ENCODE results near the gene ASB3.

The ASB3 gene

DNA sequence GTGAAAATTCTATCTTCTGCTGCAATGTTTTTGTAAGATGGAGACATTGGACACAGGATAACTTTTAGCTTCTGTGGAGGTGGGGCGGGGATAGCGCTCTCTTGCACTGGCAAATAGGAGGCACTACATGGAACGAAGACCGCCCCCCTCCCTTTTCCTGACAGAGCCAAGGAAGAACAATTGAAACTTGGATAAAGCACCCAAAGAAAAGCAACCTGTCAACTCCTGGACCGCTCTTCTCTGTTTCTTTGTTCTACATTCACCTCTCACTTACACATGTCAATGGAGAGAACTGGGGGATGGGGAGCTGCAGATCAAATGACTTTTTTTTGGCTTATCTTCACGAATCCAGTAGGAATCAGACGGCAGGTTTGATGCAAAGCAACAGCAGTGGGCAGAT is 145.5 kb downstream of the ASB3 start:
- H2BK15ac ChIP-seq (ENCODE audit: low read depth, poor library complexity, severe bottlenecking) = no peak overlapping the region
- no peak overlapping the region for H3K18ac ChIP-seq (ENCODE audit: low read depth in 1 of 2, low read length in 2 of 2)
- no peaks in the 10 kb centered on the region for H3K79me1 ChIP-seq (replicated peaks; ENCODE audit: low read length, poor library complexity, severe bottlenecking)
- no peaks in the 10 kb centered on the region for H3K27me3 ChIP-seq (ENCODE audit: control insufficient read depth in 1 of 2, insufficient read depth in 1 of 2, low read length in 2 of 2)
- no peak overlapping the region for H3K4ac ChIP-seq (ENCODE audit: low read depth in 1 of 2, low read length in 2 of 2)
- H2BK5ac ChIP-seq (ENCODE audit: low read depth, low read length, poor library complexity, severe bottlenecking) = no peak overlapping the region
- H4K91ac ChIP-seq (ENCODE audit: low read length) = no peak overlapping the region
- H2AK5ac ChIP-seq (ENCODE audit: low read length, severe bottlenecking) = no peak overlapping the region
- H3K23ac ChIP-seq (ENCODE audit: low read length in 2 of 2) = no peak overlapping the region
- no peaks in the 10 kb centered on the region for H3K4me1 ChIP-seq (ENCODE audit: control insufficient read depth, insufficient read depth, low read depth, low read length)
- H4K8ac ChIP-seq (ENCODE audit: low read length) = no peak overlapping the region
- H3K4me2 ChIP-seq (ENCODE audit: low read length, poor library complexity, severe bottlenecking) = no peak overlapping the region
- no peaks in the 10 kb centered on the region for H3K36me3 ChIP-seq (ENCODE audit: control insufficient read depth in 1 of 2, insufficient read depth in 2 of 2, low read depth in 1 of 2, low read length in 2 of 2)
- no peak for DNase-seq
- H2AFZ ChIP-seq (ENCODE audit: low read depth, low read length) = no peak overlapping the region
- 77% methylated on average over 7 of the region's 7 CpGs for WGBS
- H3K14ac ChIP-seq (ENCODE audit: low read length in 2 of 2) = no peak overlapping the region
- no peak overlapping the region for H2BK12ac ChIP-seq (ENCODE audit: low read length in 2 of 2)
- no peaks in the 10 kb centered on the region for H3K9me3 ChIP-seq (ENCODE audit: control insufficient read depth, low read length)
- H3K27ac ChIP-seq (ENCODE audit: low read length, poor library complexity, severe bottlenecking) = no peak overlapping the region
- H3K9ac ChIP-seq (ENCODE audit: low read length) = no peak overlapping the region
- H3K4me3 ChIP-seq (ENCODE audit: insufficient read depth in 1 of 2, low read depth in 1 of 2, low read length in 2 of 2) = no peak overlapping the region
- H2BK120ac ChIP-seq (ENCODE audit: low read depth, low read length) = no peak overlapping the region

DNA sequence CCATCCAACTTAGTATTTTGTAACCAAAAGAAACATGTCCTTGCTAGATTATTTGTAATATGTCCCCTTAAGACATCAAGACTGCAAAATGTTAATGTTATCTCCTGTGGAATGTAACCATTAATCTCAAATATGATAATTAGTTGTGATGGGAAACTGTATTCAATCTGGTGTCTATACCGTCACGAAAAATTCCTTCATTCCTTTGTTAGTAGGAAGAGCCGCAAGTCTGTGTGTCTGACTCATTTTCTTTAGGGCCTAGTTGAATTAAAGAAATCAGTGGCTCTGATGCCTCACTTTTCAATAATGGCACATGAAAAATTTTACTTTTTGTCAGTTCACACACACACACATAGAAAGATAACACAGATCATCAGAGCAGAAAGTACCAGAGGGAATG is 146.3 kb downstream of the ASB3 start:
- no peak overlapping the region for H3K27ac ChIP-seq (ENCODE audit: low read length, poor library complexity, severe bottlenecking)
- WGBS = 93% methylated on average over 3 of the region's 3 CpGs
- no peaks in the 10 kb centered on the region for H3K4me1 ChIP-seq (ENCODE audit: control insufficient read depth, insufficient read depth, low read depth, low read length)
- no peak overlapping the region for H2BK12ac ChIP-seq (ENCODE audit: low read length in 2 of 2)
- H3K36me3 ChIP-seq (ENCODE audit: control insufficient read depth in 1 of 2, insufficient read depth in 2 of 2, low read depth in 1 of 2, low read length in 2 of 2) = no peaks in the 10 kb centered on the region
- no peak overlapping the region for H2BK5ac ChIP-seq (ENCODE audit: low read depth, low read length, poor library complexity, severe bottlenecking)
- H3K23ac ChIP-seq (ENCODE audit: low read length in 2 of 2) = no peak overlapping the region
- no peak overlapping the region for H2BK120ac ChIP-seq (ENCODE audit: low read depth, low read length)
- H3K9ac ChIP-seq (ENCODE audit: low read length) = no peak overlapping the region
- no peak overlapping the region for H4K91ac ChIP-seq (ENCODE audit: low read length)
- H3K4me2 ChIP-seq (ENCODE audit: low read length, poor library complexity, severe bottlenecking) = no peak overlapping the region
- DNase-seq = no peak
- H4K8ac ChIP-seq (ENCODE audit: low read length) = no peak overlapping the region
- no peak overlapping the region for H3K4me3 ChIP-seq (ENCODE audit: insufficient read depth in 1 of 2, low read depth in 1 of 2, low read length in 2 of 2)
- H3K14ac ChIP-seq (ENCODE audit: low read length in 2 of 2) = no peak overlapping the region
- H2BK15ac ChIP-seq (ENCODE audit: low read depth, poor library complexity, severe bottlenecking) = no peak overlapping the region
- no peaks in the 10 kb centered on the region for H3K27me3 ChIP-seq (ENCODE audit: control insufficient read depth in 1 of 2, insufficient read depth in 1 of 2, low read length in 2 of 2)
- H3K18ac ChIP-seq (ENCODE audit: low read depth in 1 of 2, low read length in 2 of 2) = no peak overlapping the region
- H2AK5ac ChIP-seq (ENCODE audit: low read length, severe bottlenecking) = no peak overlapping the region
- no peak overlapping the region for H3K4ac ChIP-seq (ENCODE audit: low read depth in 1 of 2, low read length in 2 of 2)
- no peaks in the 10 kb centered on the region for H3K79me1 ChIP-seq (replicated peaks; ENCODE audit: low read length, poor library complexity, severe bottlenecking)
- no peaks in the 10 kb centered on the region for H3K9me3 ChIP-seq (ENCODE audit: control insufficient read depth, low read length)
- H2AFZ ChIP-seq (ENCODE audit: low read depth, low read length) = no peak overlapping the region

DNA sequence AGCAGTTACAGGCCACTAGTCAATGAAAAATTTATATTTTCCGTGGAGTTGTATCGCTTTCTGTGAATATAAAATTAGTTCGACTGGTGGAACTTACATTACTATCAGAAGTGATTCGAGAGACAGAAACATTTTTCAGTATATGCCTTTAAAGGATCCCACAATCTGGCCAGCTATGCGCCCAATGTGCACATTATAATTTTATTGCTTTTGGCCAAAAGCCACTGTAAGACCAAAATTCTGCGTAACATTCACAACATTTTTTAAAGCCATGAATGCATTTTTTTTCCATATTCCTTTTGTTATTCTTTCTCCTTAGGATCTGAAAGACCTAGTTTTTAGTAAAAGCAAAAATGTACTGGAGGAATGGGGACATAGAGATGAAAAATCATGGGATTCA is 150.2 kb downstream of the ASB3 start:
- Histone ChIP-seq H4K91ac (ENCODE audit: low read length) (no peak overlapping the region), H2BK15ac (ENCODE audit: low read depth, poor library complexity, severe bottlenecking) (no peak overlapping the region), H2BK120ac (ENCODE audit: low read depth, low read length) (no peak overlapping the region), H4K8ac (ENCODE audit: low read length) (no peak overlapping the region), H3K23ac (ENCODE audit: low read length in 2 of 2) (no peak overlapping the region), H2BK12ac (ENCODE audit: low read length in 2 of 2) (no peak overlapping the region), H3K18ac (ENCODE audit: low read depth in 1 of 2, low read length in 2 of 2) (no peak overlapping the region), H3K9me3 (ENCODE audit: control insufficient read depth, low read length) (no peaks in the 10 kb centered on the region), H2AK5ac (ENCODE audit: low read length, severe bottlenecking) (no peak overlapping the region), H3K27me3 (ENCODE audit: control insufficient read depth in 1 of 2, insufficient read depth in 1 of 2, low read length in 2 of 2) (no peaks in the 10 kb centered on the region), H3K4ac (ENCODE audit: low read depth in 1 of 2, low read length in 2 of 2) (no peak overlapping the region), H3K27ac (ENCODE audit: low read length, poor library complexity, severe bottlenecking) (no peak overlapping the region), H3K14ac (ENCODE audit: low read length in 2 of 2) (no peak overlapping the region), H3K36me3 (ENCODE audit: control insufficient read depth in 1 of 2, insufficient read depth in 2 of 2, low read depth in 1 of 2, low read length in 2 of 2) (no peaks in the 10 kb centered on the region), H3K4me3 (ENCODE audit: insufficient read depth in 1 of 2, low read depth in 1 of 2, low read length in 2 of 2) (no peak overlapping the region), H2AFZ (ENCODE audit: low read depth, low read length) (no peak overlapping the region), H3K4me1 (ENCODE audit: control insufficient read depth, insufficient read depth, low read depth, low read length) (peaks cover 2% of the 10 kb centered on the region), H3K4me2 (ENCODE audit: low read length, poor library complexity, severe bottlenecking) (no peak overlapping the region), H3K9ac (ENCODE audit: low read length) (no peak overlapping the region), H3K79me1 (replicated peaks; ENCODE audit: low read length, poor library complexity, severe bottlenecking) (no peaks in the 10 kb centered on the region), H2BK5ac (ENCODE audit: low read depth, low read length, poor library complexity, severe bottlenecking) (no peak overlapping the region)
- no peak for DNase-seq
- WGBS = 94% methylated on average over 5 of the region's 6 CpGs

DNA sequence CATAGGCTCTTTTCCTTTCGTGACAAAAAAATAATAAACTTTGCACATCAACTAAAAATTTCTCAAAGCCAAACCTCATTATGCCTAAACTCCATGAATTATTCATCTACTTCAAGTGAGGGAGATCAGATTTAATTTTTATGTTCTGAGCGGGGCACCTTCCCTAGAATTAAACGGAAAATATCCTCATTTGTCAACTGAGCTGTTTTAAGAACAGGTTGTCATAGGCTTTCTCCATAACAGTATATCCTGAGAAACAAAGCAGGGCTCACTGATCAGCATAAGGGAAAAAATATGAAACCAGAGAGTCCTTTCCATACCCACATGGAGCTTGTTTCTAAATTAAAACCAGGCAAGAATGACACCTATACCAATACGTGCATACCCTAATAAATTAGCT is 150.6 kb downstream of the ASB3 start:
- Histone ChIP-seq H3K23ac (ENCODE audit: low read length in 2 of 2) (no peak overlapping the region), H3K4me1 (ENCODE audit: control insufficient read depth, insufficient read depth, low read depth, low read length) (peaks cover 2% of the 10 kb centered on the region)

More for the DNA sequence above, 150.6 kb downstream of the ASB3 start:
- no peaks in the 10 kb centered on the region for H3K36me3 ChIP-seq (ENCODE audit: control insufficient read depth in 1 of 2, insufficient read depth in 2 of 2, low read depth in 1 of 2, low read length in 2 of 2)
- no peak overlapping the region for H2BK15ac ChIP-seq (ENCODE audit: low read depth, poor library complexity, severe bottlenecking)
- no peak overlapping the region for H2AFZ ChIP-seq (ENCODE audit: low read depth, low read length)
- no peak overlapping the region for H3K4me2 ChIP-seq (ENCODE audit: low read length, poor library complexity, severe bottlenecking)
- no peak overlapping the region for H2BK120ac ChIP-seq (ENCODE audit: low read depth, low read length)
- no peak overlapping the region for H4K91ac ChIP-seq (ENCODE audit: low read length)
- no peaks in the 10 kb centered on the region for H3K9me3 ChIP-seq (ENCODE audit: control insufficient read depth, low read length)
- H3K4me3 ChIP-seq (ENCODE audit: insufficient read depth in 1 of 2, low read depth in 1 of 2, low read length in 2 of 2) = no peak overlapping the region
- no peak overlapping the region for H3K18ac ChIP-seq (ENCODE audit: low read depth in 1 of 2, low read length in 2 of 2)
- H3K27ac ChIP-seq (ENCODE audit: low read length, poor library complexity, severe bottlenecking) = no peak overlapping the region
- no peak overlapping the region for H2BK12ac ChIP-seq (ENCODE audit: low read length in 2 of 2)
- no peak overlapping the region for H3K4ac ChIP-seq (ENCODE audit: low read depth in 1 of 2, low read length in 2 of 2)
- no peak overlapping the region for H2AK5ac ChIP-seq (ENCODE audit: low read length, severe bottlenecking)
- no peak overlapping the region for H4K8ac ChIP-seq (ENCODE audit: low read length)
- H3K79me1 ChIP-seq (replicated peaks; ENCODE audit: low read length, poor library complexity, severe bottlenecking) = no peaks in the 10 kb centered on the region
- WGBS = 80% methylated on average over 3 of the region's 4 CpGs
- H3K9ac ChIP-seq (ENCODE audit: low read length) = no peak overlapping the region
- H3K27me3 ChIP-seq (ENCODE audit: control insufficient read depth in 1 of 2, insufficient read depth in 1 of 2, low read length in 2 of 2) = no peaks in the 10 kb centered on the region
- no peak for DNase-seq
- no peak overlapping the region for H3K14ac ChIP-seq (ENCODE audit: low read length in 2 of 2)
- H2BK5ac ChIP-seq (ENCODE audit: low read depth, low read length, poor library complexity, severe bottlenecking) = no peak overlapping the region
